Osteocyte (in vitro differentiated cells): ENCODE results near the gene BAMBI. TPM values are rescaled to one million over a fixed set of nuclear protein-coding genes. Genes with fewer than 3 reads are reported as not detected.

ENCODE experiments used
- DNase-seq: peaks from one replicate; pipeline ENCODE4 v3.0.0; 2021; ENCODE audit warnings: mixed read lengths; ENCODE audit not compliant: unreplicated experiment; ENCODE audit errors: extremely low spot score
- H3K27ac Mint-ChIP-seq: one replicate; pipeline ENCODE4 v1.8.0; 2021; ENCODE audit warnings: mild to moderate bottlenecking, mixed read lengths; ENCODE audit not compliant: unreplicated experiment
- H3K27me3 Mint-ChIP-seq: one replicate; pipeline ENCODE4 v1.8.0; 2021; ENCODE audit warnings: mixed read lengths; ENCODE audit not compliant: unreplicated experiment
- H3K36me3 Mint-ChIP-seq: one replicate; pipeline ENCODE4 v1.8.0; 2021; ENCODE audit warnings: mixed read lengths; ENCODE audit not compliant: unreplicated experiment
- H3K4me1 Mint-ChIP-seq: one replicate; pipeline ENCODE4 v1.8.0; 2021; ENCODE audit warnings: mixed read lengths; ENCODE audit not compliant: unreplicated experiment
- H3K4me3 Mint-ChIP-seq: one replicate; pipeline ENCODE4 v1.8.0; 2021; ENCODE audit warnings: mild to moderate bottlenecking, moderate library complexity, mixed read lengths; ENCODE audit not compliant: unreplicated experiment
- H3K9me3 Mint-ChIP-seq: one replicate; pipeline ENCODE4 v1.8.0; 2021; ENCODE audit warnings: mixed read lengths; ENCODE audit not compliant: unreplicated experiment
- CTCF ChIP-seq: fragments of 200-600 bp; sonication (generic); IDR thresholded peaks from 2 replicates; pipeline ENCODE4 v1.5.0; 2021; ENCODE audit warnings: antibody characterized with exemption, mild to moderate bottlenecking, moderate library complexity
- total RNA-seq: library from RNA; stranded (reverse); gene quantifications from 2 replicates; pipeline ENCODE4 v1.2.1, GENCODE V29; 2021

BAMBI gene
- total RNA-seq, 1 donor from 2014 or later, result 6.1 TPM

DNA sequence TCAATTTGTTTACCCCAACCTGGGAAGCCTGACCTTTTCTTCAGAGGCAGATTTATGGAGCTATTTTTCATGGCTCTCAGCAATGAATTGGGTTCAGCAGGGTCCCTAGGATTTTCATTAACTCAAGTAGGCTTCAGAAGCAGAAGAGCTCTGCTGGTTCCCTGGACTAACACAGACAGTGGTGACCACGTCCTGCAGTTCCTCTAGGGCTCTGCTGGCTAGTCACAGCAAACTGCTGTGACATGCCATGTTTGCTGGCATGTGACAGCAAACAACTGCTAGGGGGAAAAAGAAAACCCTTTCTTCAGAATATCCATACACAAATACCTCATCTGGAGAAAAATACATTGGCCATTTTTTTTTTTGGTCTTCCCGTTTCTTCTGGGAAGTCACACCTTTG is 13.2 kb downstream of the BAMBI start:
- no peak overlapping the region for H3K4me3 Mint-ChIP-seq
- H3K4me1 Mint-ChIP-seq, result peaks cover 29% of the 10 kb centered on the region
- TF ChIP-seq CTCF, result no peak
- peaks cover 3% of the 10 kb centered on the region for H3K36me3 Mint-ChIP-seq
- peaks cover 4% of the 10 kb centered on the region for H3K27me3 Mint-ChIP-seq
- H3K9me3 Mint-ChIP-seq, result no peaks in the 10 kb centered on the region
- no peak overlapping the region for H3K27ac Mint-ChIP-seq
- DNase-seq, result no peak

- peaks cover 3% of the 10 kb centered on the region for H3K36me3 Mint-ChIP-seq
- no peak for TF ChIP-seq CTCF
- H3K27ac Mint-ChIP-seq, result no peak overlapping the region
- no peak for DNase-seq
- no peak overlapping the region for H3K4me3 Mint-ChIP-seq
- peaks cover 4% of the 10 kb centered on the region for H3K27me3 Mint-ChIP-seq
- H3K9me3 Mint-ChIP-seq, result no peaks in the 10 kb centered on the region
- peaks cover 22% of the 10 kb centered on the region for H3K4me1 Mint-ChIP-seq
Observed at GRCh38 chr10:28691187-28691694, 13.9 kb downstream of the BAMBI start.

DNA sequence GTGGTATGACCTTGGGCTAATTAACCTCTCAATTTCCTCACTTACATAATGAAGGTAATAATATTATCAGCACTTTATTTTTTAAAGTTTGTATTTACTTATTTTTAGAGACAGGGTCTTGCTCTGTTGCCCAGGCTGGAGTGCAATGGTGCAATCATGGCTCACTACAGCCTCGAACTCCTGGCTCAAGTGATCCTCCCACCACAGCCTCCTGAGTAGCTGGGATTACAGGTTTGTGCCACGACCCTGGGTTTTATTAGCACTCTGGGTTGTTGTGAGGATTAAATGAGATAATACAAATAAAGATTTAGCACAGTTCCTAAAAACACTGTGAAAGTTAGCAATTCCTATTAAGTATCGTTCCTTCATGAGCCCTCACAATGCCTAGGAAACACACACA is 14.7 kb downstream of the BAMBI start:
- DNase-seq, result no peak
- Mint-ChIP-seq H3K4me1 (peaks cover 15% of the 10 kb centered on the region), H3K4me3 (no peak overlapping the region), H3K9me3 (no peaks in the 10 kb centered on the region), H3K27ac (no peak overlapping the region), H3K27me3 (peaks cover 2% of the 10 kb centered on the region), H3K36me3 (no peaks in the 10 kb centered on the region)
- no peak for TF ChIP-seq CTCF

DNA sequence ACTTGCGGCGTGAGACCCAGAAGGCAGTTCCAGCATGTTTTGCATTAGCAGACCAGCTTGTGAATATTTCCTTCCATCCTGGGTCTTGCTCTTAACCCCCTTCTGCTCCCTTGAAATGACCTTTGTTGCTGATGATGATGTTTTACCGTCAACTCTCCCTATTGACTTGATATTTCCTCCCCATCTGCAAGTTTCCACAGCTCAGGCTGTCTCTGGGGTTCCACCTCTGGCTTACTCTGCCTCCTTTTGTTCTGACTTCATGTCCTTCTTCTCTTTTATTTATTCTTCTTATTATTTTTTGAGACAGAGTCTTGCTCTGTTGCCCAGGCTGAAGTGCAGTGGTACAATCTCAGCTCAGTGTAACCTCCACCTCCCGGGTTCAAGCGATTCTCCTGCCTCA is 17.2 kb downstream of the BAMBI start:
- Mint-ChIP-seq H3K9me3 (no peaks in the 10 kb centered on the region), H3K4me1 (no peaks in the 10 kb centered on the region), H3K4me3 (no peak overlapping the region), H3K27me3 (peaks cover 9% of the 10 kb centered on the region), H3K36me3 (no peaks in the 10 kb centered on the region), H3K27ac (no peak overlapping the region)
- no peak for TF ChIP-seq CTCF
- DNase-seq, result no peak

- H3K9me3 Mint-ChIP-seq, result peaks cover 4% of the 10 kb centered on the region
- H3K36me3 Mint-ChIP-seq, result no peaks in the 10 kb centered on the region
- no peak for TF ChIP-seq CTCF
- H3K4me1 Mint-ChIP-seq, result no peaks in the 10 kb centered on the region
- no peak overlapping the region for H3K4me3 Mint-ChIP-seq
- H3K27ac Mint-ChIP-seq, result no peak overlapping the region
- peaks cover 7% of the 10 kb centered on the region for H3K27me3 Mint-ChIP-seq
- no peak for DNase-seq
Observed at GRCh38 chr10:28698075-28698474, 20.8 kb downstream of the BAMBI start.
